Glutamatergic neuron (in vitro differentiated cells): ENCODE data around the gene GATAD2A. TPM values are rescaled to one million over a fixed set of nuclear protein-coding genes. Genes with fewer than 3 reads are reported as not detected.

Experiments used
- DNase-seq: peaks from one replicate; pipeline ENCODE4 v3.0.0; 2022
- H3K27ac Mint-ChIP-seq: one replicate; pipeline ENCODE4 v1.8.0; 2020; ENCODE audit warnings: mild to moderate bottlenecking, mixed read lengths, inconsistent platforms; ENCODE audit not compliant: unreplicated experiment
- H3K27me3 Mint-ChIP-seq: one replicate; pipeline ENCODE4 v1.8.0; 2020; ENCODE audit warnings: mild to moderate bottlenecking, moderate library complexity, mixed read lengths, inconsistent platforms; ENCODE audit not compliant: unreplicated experiment
- H3K36me3 Mint-ChIP-seq: one replicate; pipeline ENCODE4 v1.8.0; 2020; ENCODE audit warnings: mild to moderate bottlenecking, mixed read lengths, inconsistent platforms; ENCODE audit not compliant: unreplicated experiment
- H3K4me1 Mint-ChIP-seq: one replicate; pipeline ENCODE4 v1.8.0; 2020; ENCODE audit warnings: mild to moderate bottlenecking, low read depth, mixed read lengths, inconsistent platforms; ENCODE audit not compliant: unreplicated experiment
- H3K4me3 Mint-ChIP-seq: one replicate; pipeline ENCODE4 v1.8.0; 2020; ENCODE audit warnings: mild to moderate bottlenecking, mixed read lengths, inconsistent platforms; ENCODE audit not compliant: unreplicated experiment
- H3K9me3 Mint-ChIP-seq: one replicate; pipeline ENCODE4 v1.8.0; 2020; ENCODE audit warnings: mild to moderate bottlenecking, moderate library complexity, mixed read lengths, inconsistent platforms; ENCODE audit not compliant: unreplicated experiment
- CTCF ChIP-seq: fragments of 200-600 bp; sonication (generic); IDR thresholded peaks from one replicate; pipeline ENCODE4 v1.5.0; 2021; ENCODE audit not compliant: partially characterized antibody, unreplicated experiment
- total RNA-seq: library from RNA; stranded (reverse); fragmentation: NEBNext Ultra II Directional; extraction: Animal tissue kit (Norgen Biotek cat#: 25700); gene quantifications from one replicate; pipeline ENCODE4 v1.2.1, GENCODE V29; 2021; ENCODE audit not compliant: unreplicated experiment

The GATAD2A gene
- total RNA-seq, 1 donor from 2014 or later = 203 TPM

GRCh38 chr19:19482809-19483596 lies 77.5 kb downstream of the GATAD2A start:
- Mint-ChIP-seq H3K27ac (peak overlapping the region; percentile 94), H3K9me3 (peaks cover 17% of the 10 kb centered on the region), H3K4me1 (peaks cover 47% of the 10 kb centered on the region), H3K36me3 (no peaks in the 10 kb centered on the region), H3K27me3 (peaks cover 25% of the 10 kb centered on the region), H3K4me3 (peak overlapping the region; percentile 68)
- no peak for TF ChIP-seq CTCF
- DNase-seq = no peak

DNA sequence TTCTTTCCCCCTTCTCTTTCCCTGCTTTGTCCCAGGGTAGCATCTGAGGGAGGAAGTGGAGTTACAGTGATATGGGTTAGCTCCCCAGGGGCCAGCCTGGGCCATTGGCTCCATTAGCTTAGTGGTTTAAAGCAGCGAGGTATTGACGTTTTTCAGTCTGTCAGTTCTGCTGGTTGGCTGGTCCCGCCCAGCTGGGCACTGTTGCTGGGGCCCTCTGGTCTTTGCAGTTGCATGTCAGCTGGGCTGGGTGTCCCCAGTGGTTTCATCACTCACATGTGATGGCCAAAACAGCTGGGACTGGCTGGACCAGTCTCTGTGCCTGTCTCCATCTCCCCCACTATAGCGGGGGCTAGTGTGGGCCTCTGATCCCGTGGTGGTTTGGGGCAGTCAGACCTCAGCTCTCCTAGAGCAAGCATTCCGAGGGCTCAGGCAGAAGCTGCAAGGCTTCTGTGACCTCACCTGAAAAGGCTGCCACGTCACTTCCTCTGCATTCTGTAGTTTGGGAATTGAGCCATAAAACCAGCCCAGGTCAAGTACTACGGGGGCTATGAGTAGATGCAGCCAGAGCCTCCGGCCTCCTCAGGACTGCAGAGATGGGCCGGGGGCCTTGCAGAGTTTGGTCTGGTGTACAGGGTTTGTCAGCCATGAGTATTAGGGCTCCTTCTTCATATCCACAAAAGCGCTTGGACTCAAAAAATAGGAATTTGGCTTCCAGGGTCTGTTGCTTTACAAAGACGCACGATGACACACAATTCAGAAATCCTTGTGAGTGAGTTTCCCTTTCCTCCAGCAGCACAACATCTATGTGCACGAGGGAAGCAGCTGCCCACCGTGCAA lies 79.9 kb downstream of the GATAD2A start:
- DNase-seq = peak; percentile 94
- Mint-ChIP-seq H3K4me1 (peaks cover 62% of the 10 kb centered on the region), H3K9me3 (peaks cover 26% of the 10 kb centered on the region), H3K27me3 (peaks cover 31% of the 10 kb centered on the region), H3K36me3 (no peaks in the 10 kb centered on the region), H3K4me3 (peak overlapping the region; percentile 87), H3K27ac (peak overlapping the region; percentile 100)
- TF ChIP-seq CTCF = no peak

GRCh38 chr19:19485998-19486290 lies 80.5 kb downstream of the GATAD2A start:
- no peaks in the 10 kb centered on the region for H3K36me3 Mint-ChIP-seq
- peak overlapping the region; percentile 87 for H3K4me3 Mint-ChIP-seq
- H3K4me1 Mint-ChIP-seq = peaks cover 63% of the 10 kb centered on the region
- no peak for DNase-seq
- no peak for TF ChIP-seq CTCF
- H3K9me3 Mint-ChIP-seq = peaks cover 30% of the 10 kb centered on the region
- H3K27ac Mint-ChIP-seq = peak overlapping the region; percentile 100
- H3K27me3 Mint-ChIP-seq = peaks cover 34% of the 10 kb centered on the region

DNA sequence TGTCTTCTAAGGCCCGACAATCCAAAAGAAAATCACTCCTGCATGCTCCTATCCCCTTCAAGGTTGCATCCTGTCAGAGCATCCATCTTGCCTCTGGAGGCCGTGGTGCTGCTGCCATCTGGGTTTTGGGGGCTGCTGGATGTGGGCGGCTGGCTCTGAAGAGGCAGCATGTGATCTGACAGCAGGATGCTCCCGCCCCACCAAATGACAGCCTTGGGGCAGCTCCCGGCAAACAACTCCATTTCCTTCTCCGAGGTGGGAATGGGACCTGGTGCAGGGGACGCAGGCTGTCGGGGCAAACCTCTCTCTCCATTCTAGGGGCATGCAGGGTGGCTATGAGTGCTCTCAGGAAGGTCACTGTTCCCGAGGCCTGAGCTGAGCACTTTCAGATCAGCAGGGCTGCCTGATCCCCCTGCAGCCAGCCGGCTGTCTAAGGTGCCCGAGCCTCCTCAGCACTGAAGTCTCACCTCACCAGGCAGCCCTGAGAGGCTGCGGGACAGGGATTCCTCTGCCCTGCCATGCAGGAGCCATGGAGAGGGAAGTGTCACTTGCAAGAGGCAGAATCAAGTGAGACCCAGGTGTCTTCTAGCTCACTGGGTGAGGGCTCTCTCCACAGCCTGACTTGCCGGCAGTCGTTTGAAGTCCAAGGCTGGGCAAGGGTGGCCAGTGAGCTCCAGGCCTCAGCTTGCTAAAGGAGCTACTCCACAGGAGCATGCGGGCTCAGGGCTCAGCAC lies 81.0 kb downstream of the GATAD2A start:
- Mint-ChIP-seq H3K4me3 (peak overlapping the region; percentile 87), H3K36me3 (no peaks in the 10 kb centered on the region), H3K9me3 (peaks cover 32% of the 10 kb centered on the region), H3K4me1 (peaks cover 63% of the 10 kb centered on the region), H3K27ac (peak overlapping the region; percentile 100), H3K27me3 (peaks cover 34% of the 10 kb centered on the region)
- DNase-seq = no peak
- no peak for TF ChIP-seq CTCF
